VCaP (cell line): Measurements from ENCODE around the gene FUZ.

ENCODE experiments used
- H3K27ac ChIP-seq: fragments of 450-650 bp; 2 replicates; pipeline ENCODE4 v1.5.1; 2017
- CTCF ChIP-seq: fragments of 450-650 bp; conservative IDR thresholded peaks from 2 replicates; pipeline ENCODE4 v1.5.1; 2017; ENCODE audit warnings: mild to moderate bottlenecking, moderate library complexity

The FUZ gene

GRCh38 chr19:49795615-49796014 lies 17.5 kb downstream of the FUZ start:
- no peak overlapping the region for H3K27ac ChIP-seq
- TF ChIP-seq CTCF: no peak

GRCh38 chr19:49793561-49793840 lies 19.6 kb downstream of the FUZ start:
- TF ChIP-seq CTCF: no peak
- no peak overlapping the region for H3K27ac ChIP-seq

- no peak overlapping the region for H3K27ac ChIP-seq
- no peak for TF ChIP-seq CTCF
These were observed 20.1 kb downstream of the FUZ start for GRCh38 chr19:49792829-49793560.

- no peak for TF ChIP-seq CTCF
- peak overlapping the region; percentile 35; the same call in 1 of the 2 replicates for H3K27ac ChIP-seq
These were observed 21.2 kb downstream of the FUZ start for GRCh38 chr19:49791776-49792445.

- no peak for TF ChIP-seq CTCF
- peak overlapping the region; percentile 35; the same call in 1 of the 2 replicates for H3K27ac ChIP-seq
These were observed 22.2 kb downstream of the FUZ start for GRCh38 chr19:49790866-49791265.

- no peak for TF ChIP-seq CTCF
- no peak overlapping the region for H3K27ac ChIP-seq
These were observed 24.2 kb downstream of the FUZ start for GRCh38 chr19:49788857-49789256.

- TF ChIP-seq CTCF: no peak
- no peak overlapping the region for H3K27ac ChIP-seq
These were observed 25.3 kb downstream of the FUZ start for GRCh38 chr19:49787746-49788145.
